HCT116 (cell line): ENCODE data around the gene NPW. TPM values are rescaled to one million over a fixed set of nuclear protein-coding genes. Genes with fewer than 3 reads are reported as not detected.

Experiments
- ATAC-seq: fragments of 200-7000 bp; cut with Tn5 transposase; 2 replicates; pipeline ENCODE4 v1.9.1; 2020; ENCODE audit warnings: mild to moderate bottlenecking, moderate library complexity
- BruUV-seq: library from RNA; stranded (reverse); fragments of 400-500 nt; replicated peaks from 2 replicates; lab custom pipeline; 2021; lab: Mats Ljungman, UMichigan
- CTCF ChIA-PET: fragments of 300-600 bp; sonication (Branson Sonifier 250); formaldehyde crosslinking; loops from one replicate; lab custom pipeline; 2021; ENCODE audit warnings: antibody characterized with exemption; lab: Charles Lee
- POLR2A ChIA-PET: fragments of 300-600, 350-600 bp; sonication (Branson Sonifier 250); formaldehyde crosslinking; loops from one replicate; lab custom pipeline; 2021; ENCODE audit warnings: antibody characterized with exemption; lab: Charles Lee
- RAD21 ChIA-PET, 2 experiments: fragments of 300-600 bp; sonication (Branson Sonifier 250); formaldehyde crosslinking; loops; one replicate each; lab custom pipeline; 2023; ENCODE audit warnings: low total read pairs in 2 of 2; ENCODE audit not compliant: uncharacterized antibody in 2 of 2, unreplicated experiment in 2 of 2, low non-redundant PET in 1 of 2; lab: Charles Lee
- DNase-seq: peaks from one replicate; pipeline ENCODE4 v3.0.0-alpha.2; 2010; ENCODE audit warnings: low read depth, low spot score
- H2AFZ ChIP-seq: fragments of 200-600 bp; shearing (Covaris generic), sonication (generic); 2 replicates; pipeline ENCODE4 v1.6.1; 2017; ENCODE audit warnings: low read depth, mixed run types, mixed read lengths, antibody characterized with exemption, low read length; ENCODE audit not compliant: poor library complexity, severe bottlenecking
- H3K27ac ChIP-seq: 2 replicates; pipeline ENCODE4 v1.5.1; 2012; ENCODE audit warnings: low read depth, low read length
- H3K27me3 ChIP-seq: fragments of 200-600 bp; sonication (generic); 2 replicates; pipeline ENCODE4 v1.6.1; 2016; ENCODE audit warnings: mixed run types, low read length, mixed read lengths; ENCODE audit not compliant: insufficient read depth
- H3K36me3 ChIP-seq, 2 experiments: fragments of 200-500 bp in 1 of 2; fragments of 200-600 bp in 1 of 2; sonication (Bioruptor generic) in 1 of 2; sonication (generic) in 1 of 2; 2 replicates each; pipeline versions ENCODE4 v1.5.1 to v1.6.1; 2014 to 2016; ENCODE audit warnings: low read length in 2 of 2, inconsistent platforms in 1 of 2, mixed read lengths in 1 of 2, mixed run types in 1 of 2; ENCODE audit not compliant: insufficient read depth in 2 of 2, control insufficient read depth in 1 of 2
- H3K4me1 ChIP-seq, 2 experiments: fragments of 200-600 bp in 1 of 2; sonication (generic) in 1 of 2; 2 replicates each; pipeline versions ENCODE4 v1.5.1 to v1.6.1; 2012 to 2017; ENCODE audit warnings: low read length in 2 of 2, inconsistent platforms in 1 of 2, mild to moderate bottlenecking in 1 of 2, mixed read lengths in 1 of 2, mixed run types in 1 of 2, moderate library complexity in 1 of 2; ENCODE audit not compliant: insufficient read depth in 2 of 2, control insufficient read depth in 1 of 2
- H3K4me2 ChIP-seq: fragments of 200-600 bp; sonication (generic); 2 replicates; pipeline ENCODE4 v1.6.1; 2017; ENCODE audit warnings: mixed run types, low read length, mixed read lengths
- H3K4me3 ChIP-seq, 2 experiments: fragments of 200-600 bp in 1 of 2; sonication (generic) in 1 of 2; replicated peaks in 1 of 2; 2 replicates each; pipeline ENCODE4 v1.5.1; 2011 to 2016; ENCODE audit warnings: low read length in 2 of 2, control low read depth in 1 of 2, low read depth in 1 of 2, mild to moderate bottlenecking in 1 of 2, mixed read lengths in 1 of 2, mixed run types in 1 of 2
- H3K79me2 ChIP-seq: fragments of 200-600 bp; sonication (generic); 2 replicates; pipeline ENCODE4 v1.6.1; 2017; ENCODE audit warnings: mild to moderate bottlenecking, mixed run types, low read length, moderate library complexity, mixed read lengths; ENCODE audit not compliant: insufficient read depth
- H3K9ac ChIP-seq: fragments of 200-600 bp; sonication (generic); 2 replicates; pipeline ENCODE4 v1.6.1; 2016; ENCODE audit warnings: low read length, mixed read lengths
- H3K9me2 ChIP-seq: fragments of 200-600 bp; sonication (generic), shearing (Covaris generic); 2 replicates; pipeline ENCODE4 v1.6.1; 2017; ENCODE audit warnings: mixed run types, mild to moderate bottlenecking, moderate library complexity; ENCODE audit not compliant: insufficient read depth
- H3K9me3 ChIP-seq, 2 experiments: fragments of 200-500 bp in 1 of 2; fragments of 200-600 bp in 1 of 2; sonication (Bioruptor generic) in 1 of 2; sonication (generic) in 1 of 2; 2 replicates each; pipeline ENCODE4 v1.6.1; 2014 to 2017; ENCODE audit warnings: low read length in 2 of 2, mixed read lengths in 2 of 2, inconsistent platforms in 1 of 2, low read depth in 1 of 2, mild to moderate bottlenecking in 1 of 2, mixed run types in 1 of 2, moderate library complexity in 1 of 2; ENCODE audit not compliant: control insufficient read depth in 1 of 2, insufficient read depth in 1 of 2
- H4K20me1 ChIP-seq: fragments of 200-600 bp; sonication (generic), shearing (Covaris generic); 2 replicates; pipeline ENCODE4 v1.6.1; 2017; ENCODE audit warnings: mixed run types, mild to moderate bottlenecking, moderate library complexity; ENCODE audit not compliant: insufficient read depth
- CEBPB ChIP-seq: IDR thresholded peaks from 2 replicates; pipeline ENCODE4 v1.6.1; 2012; ENCODE audit warnings: low read depth
- ELF1 ChIP-seq: IDR thresholded peaks from 2 replicates; pipeline ENCODE4 v1.6.1; 2012; ENCODE audit warnings: low read depth, borderline replicate concordance
- EZH2phosphoT487 ChIP-seq: fragments of 200-600 bp; IDR thresholded peaks from 2 replicates; pipeline ENCODE4 v1.6.1; 2018; ENCODE audit warnings: antibody characterized with exemption, borderline replicate concordance
- FOSL1 ChIP-seq: IDR thresholded peaks from 2 replicates; pipeline ENCODE4 v1.6.1; 2012; ENCODE audit warnings: low read depth
- JUND ChIP-seq: IDR thresholded peaks from 2 replicates; pipeline ENCODE4 v1.6.1; 2012
- POLR2A ChIP-seq: IDR thresholded peaks from 2 replicates; pipeline ENCODE4 v1.7.0; 2011; ENCODE audit warnings: borderline replicate concordance; ENCODE audit not compliant: insufficient read depth, insufficient read length; ENCODE audit errors: extremely low read depth
- POLR2AphosphoS5 ChIP-seq: IDR thresholded peaks from 2 replicates; pipeline ENCODE4 v1.6.1; 2011; ENCODE audit warnings: mild to moderate bottlenecking, low read depth, low read length, moderate library complexity
- SIN3A ChIP-seq: IDR thresholded peaks from 2 replicates; pipeline ENCODE4 v1.6.1; 2012; ENCODE audit warnings: low read depth
- SP1 ChIP-seq: IDR thresholded peaks from 2 replicates; pipeline ENCODE4 v1.6.1; 2012; ENCODE audit warnings: low read depth
- YY1 ChIP-seq: IDR thresholded peaks from 2 replicates; pipeline ENCODE4 v1.6.1; 2011; ENCODE audit warnings: low read length, low read depth, moderate library complexity, mild to moderate bottlenecking; ENCODE audit not compliant: insufficient replicate concordance; ENCODE audit errors: extremely low read depth
- ZNF274 ChIP-seq: fragments of 200-500 bp; sonication (Bioruptor generic); IDR thresholded peaks from 2 replicates; pipeline ENCODE4 v1.6.1; 2014; ENCODE audit warnings: mild to moderate bottlenecking, low read depth, low read length, inconsistent platforms
- intact Hi-C: fragments of 100-400 bp; cut with micrococcal nuclease; formaldehyde crosslinking; loops from 2 replicates; pipeline ENCODE4 v1.10.0; 2022
- total RNA-seq: library from RNA; stranded (reverse); gene quantifications from one replicate; pipeline ENCODE4 v1.2.1, GENCODE V29; 2021; ENCODE audit not compliant: unreplicated experiment
- TF ChIP-seq, protein P1 (sequence below): IDR thresholded peaks from 2 replicates; pipeline ENCODE4 v1.6.1; 2012

NPW gene
- total RNA-seq, 1 experiment from 2014 or later, result 226 TPM

DNA sequence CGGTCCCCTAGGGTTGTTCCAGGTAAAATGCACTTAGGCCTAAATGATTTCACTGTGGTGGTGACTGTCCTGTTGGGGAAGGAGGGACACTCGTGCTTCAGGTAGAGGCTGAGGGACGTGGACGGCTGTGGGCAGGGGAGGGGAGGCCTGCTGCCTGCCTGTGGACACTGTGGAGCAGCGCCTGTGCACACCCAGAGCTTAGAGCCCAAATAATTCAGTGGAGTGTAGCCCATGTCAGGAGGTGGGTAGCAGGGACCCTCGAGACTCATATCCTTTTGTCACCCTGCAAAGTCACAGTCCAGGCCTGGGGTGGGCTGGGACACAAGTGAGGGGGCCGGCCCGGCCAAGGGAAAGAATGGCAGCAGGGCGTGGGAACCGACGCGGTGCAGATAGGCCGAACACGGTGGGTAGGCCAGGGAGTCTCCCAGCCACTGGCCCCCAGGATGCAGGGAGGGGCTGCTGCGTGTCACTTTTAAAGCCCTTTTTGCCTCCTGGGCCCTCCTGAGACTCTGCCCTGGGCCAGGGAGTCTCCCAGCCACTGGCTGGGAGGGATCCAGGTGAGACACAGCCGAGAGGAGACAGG is 6.4 kb downstream of the NPW start:
- BruUV-seq, result no TSS peak
- peaks cover 21% of the 10 kb centered on the region; the same call in 1 of the 2 replicates for H3K79me2 ChIP-seq
- POLR2A ChIA-PET, result interaction anchor here (0.5 to 0.9 kb wide), 2 partner anchors 61 to 115 kb away, joined by 3 read pairs; partner anchors contain the start of gene RPS2
- no peaks in the 10 kb centered on the region for H4K20me1 ChIP-seq
- no peak overlapping the region for H2AFZ ChIP-seq
- H3K27ac ChIP-seq, result peak overlapping the region; percentile 3; the same call in 1 of the 2 replicates
- DNase-seq, result no peak
- H3K36me3 ChIP-seq, result no peaks in the 10 kb centered on the region
- H3K9me3 ChIP-seq, result no peaks in the 10 kb centered on the region
- TF ChIP-seq, protein P1, sequence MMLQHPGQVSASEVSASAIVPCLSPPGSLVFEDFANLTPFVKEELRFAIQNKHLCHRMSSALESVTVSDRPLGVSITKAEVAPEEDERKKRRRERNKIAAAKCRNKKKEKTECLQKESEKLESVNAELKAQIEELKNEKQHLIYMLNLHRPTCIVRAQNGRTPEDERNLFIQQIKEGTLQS, result no peak
- TF ChIP-seq ELF1, result no peak
- no peak for TF ChIP-seq ZNF274
- TF ChIP-seq POLR2A, result no peak
- TF ChIP-seq SIN3A, result no peak
- no peak for TF ChIP-seq JUND
- TF ChIP-seq EZH2phosphoT487, result no peak
- TF ChIP-seq SP1, result no peak
- no peak for TF ChIP-seq CEBPB
- TF ChIP-seq, all 23 proteins: peak for 0
- peak overlapping the region; percentile 84 for H3K4me2 ChIP-seq
- ChIA-PET CTCF (interaction anchor here (1.1 kb wide), 1 partner anchor 22 kb away, joined by 3 read pairs; no protein-coding TSS in a partner anchor), RAD21 (no interaction called here)
- H3K4me1 ChIP-seq, result peaks cover 32 to 55% of the 10 kb centered on the region in 2 experiments
- intact Hi-C loops, result loop anchor here (10.0 kb wide), 1 partner anchor 229 kb away; the partner anchor contains the start of gene ECI1
- no peak for ATAC-seq
- peak overlapping the region; percentile 57 for H3K9ac ChIP-seq
- H3K9me2 ChIP-seq, result no peaks in the 10 kb centered on the region
- H3K27me3 ChIP-seq, result no peaks in the 10 kb centered on the region
- peak overlapping the region; percentile 43 to 56 for H3K4me3 ChIP-seq

GRCh38 chr16:2026461-2027023 is 7.0 kb downstream of the NPW start, which contains the start of gene NHERF2:
Gene NHERF2 (plus strand): TSS chr16:2026902. CDS start chr16:2027006, 104 bp downstream.
- Histone ChIP-seq H3K27me3 (no peaks in the 10 kb centered on the region), H3K4me3 (peak within 1 kb of the TSS; percentile 60 to 77), H3K9me2 (no peaks in the 10 kb centered on the region)
- BruUV-seq, result no TSS peak
- DNase-seq, result no peak
- TF ChIP-seq POLR2AphosphoS5 (peak; percentile 37), FOSL1 (no peak), YY1 (no peak), SP1 (no peak)
- TF ChIP-seq, all 23 proteins: peak for 1
- CTCF ChIA-PET, result interaction anchor here (1.1 kb wide), 1 partner anchor 22 kb away, joined by 3 read pairs; no protein-coding TSS in a partner anchor
- Histone ChIP-seq H3K79me2 (peaks cover 17% of the 10 kb centered on the region; the same call in 1 of the 2 replicates), H3K4me1 (peaks cover 29 to 50% of the 10 kb centered on the region in 2 experiments), H3K4me2 (peak within 1 kb of the TSS; percentile 99), H2AFZ (no peak within 1 kb of the TSS), H3K27ac (peak within 1 kb of the TSS; percentile 72; the same call in 1 of the 2 replicates), H3K9ac (peak within 1 kb of the TSS; percentile 76), H3K36me3 (no peaks in the 10 kb centered on the region), H3K9me3 (no peaks in the 10 kb centered on the region), H4K20me1 (no peaks in the 10 kb centered on the region)
- intact Hi-C loops, result loop anchor here (10.0 kb wide), 1 partner anchor 228 kb away; the partner anchor contains the start of gene ECI1
- POLR2A ChIA-PET, result interaction anchor here (0.9 kb wide), 1 partner anchor 62 kb away, joined by 3 read pairs; the partner anchor contains the start of gene RPS2
- ATAC-seq, result peak; percentile 46
- RAD21 ChIA-PET, result no interaction called here
